Esophagus muscularis mucosa (tissue), 3 donors: ENCODE data around the gene INPP5A.

Experiments
- POLR2A ChIP-seq: fragments of 450-650 bp; IDR thresholded peaks from one replicate; pipeline ENCODE4 v1.6.1; 2017; ENCODE audit warnings: antibody characterized with exemption, moderate library complexity, mild to moderate bottlenecking, low read depth
- POLR2AphosphoS5 ChIP-seq, 2 donors: sonication (generic); formaldehyde crosslinking; IDR thresholded peaks; one replicate each; pipeline ENCODE4 v1.6.1; 2017; ENCODE audit warnings: antibody characterized with exemption in 2 of 2
- TF ChIP-seq, protein P1 (sequence below), 3 experiments: fragments of 200-600 bp in 2 of 3; fragments of 450-650 bp in 1 of 3; sonication (generic) in 2 of 3; IDR thresholded peaks; one replicate each; pipeline ENCODE4 v1.5.1; 2017 to 2019; ENCODE audit warnings: antibody characterized with exemption in 3 of 3, mild to moderate bottlenecking in 2 of 3, moderate library complexity in 1 of 3

GRCh38 chr10:132660385-132660784, 122.8 kb downstream of the INPP5A start:
- TF ChIP-seq, protein P1, sequence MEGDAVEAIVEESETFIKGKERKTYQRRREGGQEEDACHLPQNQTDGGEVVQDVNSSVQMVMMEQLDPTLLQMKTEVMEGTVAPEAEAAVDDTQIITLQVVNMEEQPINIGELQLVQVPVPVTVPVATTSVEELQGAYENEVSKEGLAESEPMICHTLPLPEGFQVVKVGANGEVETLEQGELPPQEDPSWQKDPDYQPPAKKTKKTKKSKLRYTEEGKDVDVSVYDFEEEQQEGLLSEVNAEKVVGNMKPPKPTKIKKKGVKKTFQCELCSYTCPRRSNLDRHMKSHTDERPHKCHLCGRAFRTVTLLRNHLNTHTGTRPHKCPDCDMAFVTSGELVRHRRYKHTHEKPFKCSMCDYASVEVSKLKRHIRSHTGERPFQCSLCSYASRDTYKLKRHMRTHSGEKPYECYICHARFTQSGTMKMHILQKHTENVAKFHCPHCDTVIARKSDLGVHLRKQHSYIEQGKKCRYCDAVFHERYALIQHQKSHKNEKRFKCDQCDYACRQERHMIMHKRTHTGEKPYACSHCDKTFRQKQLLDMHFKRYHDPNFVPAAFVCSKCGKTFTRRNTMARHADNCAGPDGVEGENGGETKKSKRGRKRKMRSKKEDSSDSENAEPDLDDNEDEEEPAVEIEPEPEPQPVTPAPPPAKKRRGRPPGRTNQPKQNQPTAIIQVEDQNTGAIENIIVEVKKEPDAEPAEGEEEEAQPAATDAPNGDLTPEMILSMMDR (IDR thresholded peaks at IDR 0.05) = no peak
- TF ChIP-seq POLR2A (no peak), POLR2AphosphoS5 (IDR thresholded peaks at IDR 0.05) (no peak)
